Type B pancreatic cell (in vitro differentiated cells): Measurements from ENCODE around the gene COX20. TPM values are rescaled to one million over a fixed set of nuclear protein-coding genes. Genes with fewer than 3 reads are reported as not detected.
A peak's percentile ranks its signal among the peaks of the same experiment; 100 is the strongest.

Experiments used
- DNase-seq: peaks from one replicate; pipeline ENCODE4 v3.0.0; 2021; ENCODE audit warnings: mixed read lengths; ENCODE audit not compliant: unreplicated experiment; ENCODE audit errors: extremely low spot score
- H3K27ac Mint-ChIP-seq: 2 replicates; pipeline ENCODE4 v1.8.0; 2021; ENCODE audit warnings: mild to moderate bottlenecking, mixed read lengths
- H3K27me3 Mint-ChIP-seq: 2 replicates; pipeline ENCODE4 v1.8.0; 2021; ENCODE audit warnings: mixed read lengths
- H3K36me3 Mint-ChIP-seq: 2 replicates; pipeline ENCODE4 v1.8.0; 2021; ENCODE audit warnings: mixed read lengths
- H3K4me1 Mint-ChIP-seq: one replicate; pipeline ENCODE4 v1.8.0; 2021; ENCODE audit warnings: mixed read lengths; ENCODE audit not compliant: unreplicated experiment
- H3K4me3 Mint-ChIP-seq: 2 replicates; pipeline ENCODE4 v1.8.0; 2021; ENCODE audit warnings: mild to moderate bottlenecking, mixed read lengths
- H3K9me3 Mint-ChIP-seq: 2 replicates; pipeline ENCODE4 v1.8.0; 2021; ENCODE audit warnings: mixed read lengths
- long read RNA-seq: library from polyadenylated mRNA; unstranded; transcript quantifications from one replicate; pipeline ENCODE4 v2.0.0, GENCODE V29; 2020
- total RNA-seq: library from RNA; stranded (reverse); gene quantifications from 2 replicates; pipeline ENCODE4 v1.2.1, GENCODE V29; 2021; ENCODE audit warnings: low replicate concordance
- TF ChIP-seq, protein P1 (sequence below): fragments of 200-600 bp; sonication (generic); conservative IDR thresholded peaks from 2 replicates; pipeline ENCODE4 v1.5.0; 2021; ENCODE audit warnings: antibody characterized with exemption, mild to moderate bottlenecking

COX20 gene, protein sequence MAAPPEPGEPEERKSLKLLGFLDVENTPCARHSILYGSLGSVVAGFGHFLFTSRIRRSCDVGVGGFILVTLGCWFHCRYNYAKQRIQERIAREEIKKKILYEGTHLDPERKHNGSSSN
- 22.7 TPM in 2 replicates for total RNA-seq
- long read RNA-seq, transcript COX20-202 (3 exons, 1,005 nt), result major isoform, 28 of 53 reads
- long read RNA-seq, transcript COX20-203 (4 exons, 2,631 nt), result minor isoform, 21 of 53 reads
- long read RNA-seq, partial matches to known transcripts, result 1 of 53 reads
- long read RNA-seq, other reads (novel, unspliced or antisense), result 2 of 53 reads

DNA sequence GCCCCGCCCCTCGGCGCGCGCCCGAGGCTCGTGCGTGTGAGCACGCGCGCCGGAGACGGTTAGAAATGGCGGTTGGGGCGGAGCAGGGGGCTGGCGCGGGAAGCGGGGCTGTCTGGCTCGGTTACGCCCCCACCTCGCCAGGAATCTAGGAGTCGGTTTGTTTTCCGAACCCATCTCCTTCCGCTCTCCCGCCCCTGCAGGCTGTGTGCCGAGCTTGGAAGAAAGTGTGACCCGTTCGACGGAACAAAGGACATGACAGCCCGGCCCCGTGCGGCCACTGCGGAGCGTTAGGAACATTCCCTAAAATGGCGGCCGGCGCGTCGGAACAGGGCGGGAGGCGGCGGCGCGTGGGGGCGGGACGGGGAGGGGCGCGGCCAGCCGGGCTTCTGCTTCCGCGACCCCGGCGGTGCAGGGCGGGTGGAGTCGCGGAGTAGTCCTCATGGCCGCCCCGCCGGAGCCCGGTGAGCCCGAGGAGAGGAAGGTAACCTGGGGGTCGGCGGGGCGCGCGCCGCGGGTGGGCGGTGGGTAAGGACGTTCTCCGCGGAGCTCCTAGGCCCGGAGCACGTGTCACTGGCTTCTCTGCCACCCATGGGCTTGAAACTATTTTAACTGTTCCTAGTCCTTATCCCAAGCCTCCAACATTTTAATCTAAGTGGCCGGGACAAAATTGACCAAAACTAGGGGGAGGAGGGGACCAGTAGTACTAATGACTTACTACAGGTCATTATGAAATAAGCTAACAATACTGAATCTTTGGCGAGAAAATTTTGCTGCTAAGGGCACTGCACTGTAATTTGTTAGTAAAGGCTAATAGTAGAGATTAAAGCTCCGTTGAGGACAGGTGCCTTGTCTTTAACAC, at the start of gene COX20:
Gene COX20, plus strand, starts transcription at position 383 of the 859 bp plus-strand sequence. Its CDS starts 57 bp downstream, at position 440.
- Mint-ChIP-seq H3K4me1 (peaks cover 31% of the 10 kb centered on the region), H3K36me3 (peaks cover 21% of the 10 kb centered on the region), H3K4me3 (peak within 1 kb of the TSS; percentile 93), H3K27ac (peak within 1 kb of the TSS; percentile 100), H3K27me3 (no peaks in the 10 kb centered on the region), H3K9me3 (no peaks in the 10 kb centered on the region)
- DNase-seq, result no peak
- TF ChIP-seq, protein P1, sequence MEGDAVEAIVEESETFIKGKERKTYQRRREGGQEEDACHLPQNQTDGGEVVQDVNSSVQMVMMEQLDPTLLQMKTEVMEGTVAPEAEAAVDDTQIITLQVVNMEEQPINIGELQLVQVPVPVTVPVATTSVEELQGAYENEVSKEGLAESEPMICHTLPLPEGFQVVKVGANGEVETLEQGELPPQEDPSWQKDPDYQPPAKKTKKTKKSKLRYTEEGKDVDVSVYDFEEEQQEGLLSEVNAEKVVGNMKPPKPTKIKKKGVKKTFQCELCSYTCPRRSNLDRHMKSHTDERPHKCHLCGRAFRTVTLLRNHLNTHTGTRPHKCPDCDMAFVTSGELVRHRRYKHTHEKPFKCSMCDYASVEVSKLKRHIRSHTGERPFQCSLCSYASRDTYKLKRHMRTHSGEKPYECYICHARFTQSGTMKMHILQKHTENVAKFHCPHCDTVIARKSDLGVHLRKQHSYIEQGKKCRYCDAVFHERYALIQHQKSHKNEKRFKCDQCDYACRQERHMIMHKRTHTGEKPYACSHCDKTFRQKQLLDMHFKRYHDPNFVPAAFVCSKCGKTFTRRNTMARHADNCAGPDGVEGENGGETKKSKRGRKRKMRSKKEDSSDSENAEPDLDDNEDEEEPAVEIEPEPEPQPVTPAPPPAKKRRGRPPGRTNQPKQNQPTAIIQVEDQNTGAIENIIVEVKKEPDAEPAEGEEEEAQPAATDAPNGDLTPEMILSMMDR, result peak; percentile 15

DNA sequence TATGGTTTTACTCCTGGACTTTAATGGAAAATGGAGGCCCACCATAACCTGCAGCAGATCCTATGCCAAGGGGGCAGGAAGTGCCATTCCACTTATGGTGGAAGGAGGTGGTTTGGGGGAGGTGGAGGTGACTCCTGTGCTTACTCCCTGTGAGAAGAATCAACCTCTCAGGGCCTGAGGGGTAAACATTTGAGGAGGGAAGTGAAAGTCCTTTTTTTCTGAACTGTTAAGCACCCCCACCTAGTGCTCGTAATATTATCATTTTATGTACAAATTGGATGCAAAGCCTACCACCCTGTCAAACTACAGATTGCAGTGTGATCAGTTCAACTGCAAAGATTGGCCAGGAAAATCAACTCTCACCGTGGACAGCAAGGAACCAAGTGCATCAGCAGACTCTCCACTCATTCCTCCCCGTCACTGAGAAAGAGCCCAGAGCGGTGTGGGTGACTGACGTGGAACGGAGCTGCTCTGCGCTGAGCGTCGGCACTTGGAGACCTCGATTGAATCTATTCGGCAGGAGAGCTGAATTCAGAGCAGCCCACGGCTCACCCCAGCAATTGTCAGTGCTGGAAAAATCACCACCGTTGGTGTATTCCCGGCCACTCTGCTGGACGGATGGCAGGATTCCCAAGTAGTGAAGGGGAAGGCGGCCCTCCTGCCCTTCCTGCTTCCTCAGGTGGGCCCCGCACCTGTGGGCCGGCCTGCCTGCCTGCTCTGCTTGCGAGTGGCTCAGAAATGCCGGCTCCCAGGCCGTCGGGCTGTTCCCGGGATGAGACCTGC, 46.8 kb upstream of the COX20 start:
- H3K9me3 Mint-ChIP-seq, result no peaks in the 10 kb centered on the region
- H3K4me1 Mint-ChIP-seq, result no peaks in the 10 kb centered on the region
- no peak overlapping the region for H3K4me3 Mint-ChIP-seq
- TF ChIP-seq, protein P1, result no peak
- no peak for DNase-seq
- H3K36me3 Mint-ChIP-seq, result no peaks in the 10 kb centered on the region
- peaks cover 6% of the 10 kb centered on the region for H3K27me3 Mint-ChIP-seq
- no peak overlapping the region for H3K27ac Mint-ChIP-seq

DNA sequence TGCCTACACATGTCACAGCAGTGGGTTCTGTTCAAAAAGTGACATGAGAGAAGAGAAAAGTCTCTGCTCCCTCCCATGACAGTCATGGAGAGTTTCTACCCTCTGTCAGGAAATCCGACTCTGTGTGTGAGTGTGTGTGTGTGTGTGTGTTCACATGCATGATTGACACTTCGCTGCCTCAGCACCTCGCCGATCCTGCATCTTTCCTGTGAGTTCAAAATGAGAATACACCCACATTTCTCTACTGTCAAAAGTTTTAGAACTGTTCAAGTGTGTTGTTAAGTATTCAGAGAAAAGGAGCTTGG, 46.2 kb upstream of the COX20 start:
- H3K27me3 Mint-ChIP-seq, result peaks cover 6% of the 10 kb centered on the region
- H3K9me3 Mint-ChIP-seq, result no peaks in the 10 kb centered on the region
- TF ChIP-seq, protein P1, result no peak
- H3K4me1 Mint-ChIP-seq, result no peaks in the 10 kb centered on the region
- no peak overlapping the region for H3K4me3 Mint-ChIP-seq
- H3K27ac Mint-ChIP-seq, result no peak overlapping the region
- H3K36me3 Mint-ChIP-seq, result no peaks in the 10 kb centered on the region
- no peak for DNase-seq

- Mint-ChIP-seq H3K4me3 (no peak overlapping the region), H3K27me3 (peaks cover 6% of the 10 kb centered on the region), H3K4me1 (no peaks in the 10 kb centered on the region), H3K9me3 (no peaks in the 10 kb centered on the region), H3K27ac (no peak overlapping the region), H3K36me3 (no peaks in the 10 kb centered on the region)
- DNase-seq, result no peak
- TF ChIP-seq, protein P1, result no peak
These were observed 45.7 kb upstream of the COX20 start for GRCh38 chr1:244789731-244790130.

DNA sequence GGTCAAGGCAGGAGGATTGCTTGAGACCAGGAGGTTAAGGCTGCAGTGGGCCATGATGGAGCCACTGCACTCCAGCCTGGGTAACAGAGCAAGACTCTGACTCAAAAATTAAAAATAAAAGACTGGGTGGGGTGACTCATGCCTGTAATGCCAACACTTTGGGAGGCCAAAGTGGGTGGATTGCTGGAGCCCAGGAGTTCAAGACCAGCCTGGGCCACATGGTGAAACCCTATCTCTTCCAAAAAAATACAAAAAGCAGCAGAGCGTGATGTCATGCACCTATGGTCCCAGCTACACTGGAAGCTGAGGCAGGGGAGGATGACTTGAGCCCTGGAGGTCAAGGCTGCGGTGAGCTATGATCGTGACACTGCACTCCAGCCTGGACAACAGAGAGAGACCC, 44.4 kb upstream of the COX20 start:
- TF ChIP-seq, protein P1, result no peak
- H3K4me1 Mint-ChIP-seq, result no peaks in the 10 kb centered on the region
- H3K27ac Mint-ChIP-seq, result no peak overlapping the region
- no peaks in the 10 kb centered on the region for H3K9me3 Mint-ChIP-seq
- H3K4me3 Mint-ChIP-seq, result no peak overlapping the region
- peaks cover 6% of the 10 kb centered on the region for H3K27me3 Mint-ChIP-seq
- no peak for DNase-seq
- H3K36me3 Mint-ChIP-seq, result no peaks in the 10 kb centered on the region
